NCI-H1092 (cell line): ENCODE results near the gene MYL11.

Experiments
- DNase-seq: peaks from one replicate; lab custom pipeline; 2025; lab: John Stamatoyannopoulos, UW

The MYL11 gene

GRCh38 chr16:30354423-30355143 lies 20.0 kb upstream of the MYL11 start:
- no peak for DNase-seq

DNA sequence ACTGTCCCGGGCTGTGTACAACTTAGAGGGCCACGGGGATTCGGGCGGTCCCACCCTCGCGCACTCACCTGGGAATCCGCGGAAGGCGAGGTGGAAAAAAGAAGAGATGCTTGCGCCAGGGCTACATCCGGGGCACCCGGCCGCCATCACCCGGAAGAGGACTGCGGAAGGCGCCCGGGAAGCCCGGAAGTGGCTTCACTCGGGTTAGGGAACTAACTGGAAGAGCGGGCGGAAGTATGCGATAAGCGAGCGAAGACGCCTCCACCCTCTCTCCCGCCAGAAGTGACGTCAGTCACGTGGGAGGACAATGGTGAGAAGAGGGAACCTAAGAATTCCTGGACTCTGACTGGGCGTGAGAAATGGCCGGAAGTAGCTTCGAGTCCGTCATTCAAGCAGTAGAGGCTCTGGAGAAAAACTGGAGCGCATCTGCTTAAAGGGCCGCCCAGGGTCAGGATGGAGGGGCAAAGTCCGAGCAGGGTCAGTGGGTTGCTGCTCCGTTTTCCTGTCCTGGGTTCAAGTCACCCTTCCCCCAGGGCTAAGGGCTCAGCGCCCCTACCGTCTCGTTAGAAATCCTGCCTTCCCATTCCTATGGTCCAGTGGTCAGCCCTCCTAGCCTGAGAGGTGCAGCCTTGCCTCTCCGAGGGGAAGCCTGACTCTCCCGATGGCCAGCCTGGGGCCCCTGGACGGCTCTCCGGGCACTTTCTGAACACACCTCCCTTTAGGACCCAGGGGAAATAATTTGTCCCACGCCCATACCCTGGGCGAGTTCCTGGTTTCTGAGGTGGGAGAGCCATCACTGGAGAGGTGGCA lies 19.3 kb upstream of the MYL11 start, which contains the start of gene CD2BP2:
CD2BP2 (minus strand) TSS at position 165 of the 810 bp plus-strand sequence. CDS start 627 bp downstream, outside the sequence.
- peak; percentile 98 for DNase-seq

DNA sequence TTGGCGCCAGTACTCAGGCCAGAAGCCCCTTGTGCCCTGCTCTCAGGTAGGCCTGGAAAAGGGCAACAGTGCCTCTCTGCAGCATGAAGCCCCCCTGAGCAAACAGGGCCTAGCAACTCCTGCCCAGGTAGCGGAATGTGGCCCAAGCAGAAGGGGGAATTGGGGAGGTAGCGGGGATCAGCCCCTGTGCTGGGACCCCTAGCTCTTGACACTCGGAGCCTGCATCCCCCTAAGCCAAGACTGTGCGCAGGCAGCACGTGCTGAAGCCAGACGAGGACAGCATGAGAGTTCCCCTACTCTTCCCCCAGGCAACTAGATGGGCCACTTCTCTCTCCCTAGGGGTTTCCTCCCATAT lies 18.7 kb upstream of the MYL11 start:
- DNase-seq: no peak

- no peak for DNase-seq
Measured at GRCh38 chr16:30356401-30357084, 18.1 kb upstream of the MYL11 start.

DNA sequence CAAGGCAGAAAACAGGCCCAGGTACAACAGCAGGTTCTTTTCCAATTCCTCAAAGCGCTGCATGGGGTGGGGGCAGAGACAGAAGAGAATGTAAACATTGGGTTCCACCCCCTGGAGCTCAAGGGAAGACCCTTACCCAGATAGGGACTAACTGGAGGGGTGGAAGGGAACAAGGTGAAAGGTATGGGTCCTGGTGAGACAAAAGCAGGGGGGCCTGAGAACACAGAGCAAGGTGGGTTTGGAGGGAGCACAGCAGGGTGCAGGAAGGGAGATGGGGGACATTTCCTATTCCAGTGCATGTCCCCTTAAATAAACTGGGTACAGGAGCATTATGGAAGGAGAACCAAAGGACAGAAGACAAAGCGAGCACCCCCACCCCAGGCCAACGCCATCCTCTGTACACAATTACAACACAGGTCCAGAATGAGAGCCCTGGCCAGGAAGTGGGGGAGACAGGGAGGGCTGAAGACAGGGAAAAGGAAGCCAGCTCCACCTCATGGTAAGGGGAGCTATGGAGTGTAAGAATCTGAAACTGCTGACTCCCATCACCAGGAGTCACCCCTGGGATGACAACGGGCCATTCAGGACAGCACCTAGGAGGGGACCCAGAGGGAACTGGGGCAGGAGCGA lies 17.4 kb upstream of the MYL11 start:
- DNase-seq: no peak

GRCh38 chr16:30357715-30358576 lies 16.7 kb upstream of the MYL11 start:
- DNase-seq: no peak

DNA sequence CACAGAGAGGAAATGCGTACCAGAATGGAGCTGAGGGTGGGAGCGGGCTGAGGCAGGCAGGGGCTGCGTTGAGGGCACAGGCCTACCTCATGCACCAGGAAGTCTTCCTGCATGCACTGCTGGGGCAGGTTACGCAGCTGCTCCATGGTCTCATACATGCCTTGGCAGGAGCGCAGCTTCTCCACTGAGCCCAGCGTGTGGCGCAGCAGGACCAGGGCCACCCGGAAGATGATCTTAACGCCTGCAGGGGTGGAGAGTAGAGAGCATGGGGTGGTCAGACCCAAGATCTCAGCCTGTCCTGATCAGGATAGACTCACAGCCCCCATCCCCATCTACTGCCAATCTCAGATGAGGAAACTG lies 16.0 kb upstream of the MYL11 start:
- DNase-seq: no peak

DNA sequence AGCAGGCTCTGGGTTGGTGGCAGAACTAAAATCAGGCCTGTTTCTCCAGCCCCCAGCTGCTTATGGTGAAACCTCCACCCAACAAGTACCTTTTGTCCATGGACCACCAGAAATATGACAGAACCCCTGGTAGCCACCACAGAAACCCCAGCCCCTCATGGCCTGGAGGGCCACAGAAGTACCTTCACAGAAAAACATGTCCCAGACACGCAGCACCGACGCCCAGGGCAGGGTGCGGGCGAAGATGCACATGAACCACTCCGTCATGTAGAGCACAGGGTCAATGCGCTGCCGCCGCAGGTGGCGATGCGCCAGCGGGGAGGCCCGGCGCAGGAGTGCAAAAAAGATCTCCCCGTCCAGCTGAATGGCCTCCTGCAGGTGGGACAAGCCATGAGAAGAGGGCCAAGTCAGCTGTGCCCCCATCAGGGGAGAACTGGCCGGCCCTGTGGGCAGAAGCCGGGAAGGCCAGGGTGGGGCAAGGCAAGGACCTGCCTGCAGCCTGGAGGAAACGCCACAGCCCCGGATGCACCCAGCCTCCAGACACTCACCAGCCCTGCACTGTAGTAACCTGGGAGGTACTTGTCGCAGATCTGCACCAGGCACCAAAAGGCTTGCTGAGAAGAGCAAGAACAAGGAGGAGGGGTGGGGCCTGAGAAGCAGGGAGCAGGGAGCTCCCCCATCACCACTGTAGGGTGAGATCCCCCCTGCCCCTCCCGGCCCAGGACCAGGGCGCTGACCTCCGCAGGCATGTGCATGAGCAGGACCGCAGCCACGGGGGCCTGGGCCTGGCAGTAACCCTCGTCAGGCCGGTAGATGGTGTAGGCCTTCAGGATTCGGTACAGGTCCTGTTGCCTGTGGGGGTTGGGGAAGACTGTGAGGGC lies 15.4 kb upstream of the MYL11 start:
- DNase-seq: no peak

DNA sequence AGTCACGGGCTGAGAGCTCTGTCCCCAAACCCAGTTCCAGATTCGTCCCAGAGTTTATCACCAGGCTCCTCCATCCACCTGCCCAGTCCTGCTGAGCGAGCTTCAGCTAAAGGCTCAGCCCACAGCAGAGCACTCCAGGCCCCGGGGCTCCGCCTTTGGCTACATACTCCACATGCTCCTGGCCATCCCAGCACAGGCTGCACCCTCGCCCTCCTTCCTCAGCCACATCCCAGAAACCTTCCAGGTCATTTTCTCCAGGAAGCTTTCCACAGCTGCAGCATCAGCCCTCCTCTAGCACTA lies 14.8 kb upstream of the MYL11 start:
- no peak for DNase-seq

DNA sequence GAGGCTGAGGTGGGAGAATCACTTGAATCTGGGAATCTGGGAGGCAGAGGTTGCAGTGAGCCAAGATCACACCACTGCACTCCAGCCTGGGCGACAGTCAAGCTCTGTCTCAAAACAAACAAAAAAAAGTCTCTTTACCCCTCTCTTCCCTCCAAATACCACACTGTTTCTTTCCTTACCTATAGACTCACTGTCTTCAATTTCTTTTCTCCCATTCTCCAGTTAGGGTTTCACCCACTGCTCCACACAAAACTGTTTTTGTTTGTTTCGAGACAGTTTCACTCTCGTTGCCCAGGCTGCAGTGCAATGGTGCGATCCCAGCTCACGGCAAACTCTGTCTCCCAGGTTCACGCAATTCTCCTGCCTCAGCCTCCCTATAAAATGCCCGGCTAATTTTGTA lies 13.4 kb upstream of the MYL11 start:
- no peak for DNase-seq

GRCh38 chr16:30365200-30365599 lies 9.4 kb upstream of the MYL11 start:
- no peak for DNase-seq

DNA sequence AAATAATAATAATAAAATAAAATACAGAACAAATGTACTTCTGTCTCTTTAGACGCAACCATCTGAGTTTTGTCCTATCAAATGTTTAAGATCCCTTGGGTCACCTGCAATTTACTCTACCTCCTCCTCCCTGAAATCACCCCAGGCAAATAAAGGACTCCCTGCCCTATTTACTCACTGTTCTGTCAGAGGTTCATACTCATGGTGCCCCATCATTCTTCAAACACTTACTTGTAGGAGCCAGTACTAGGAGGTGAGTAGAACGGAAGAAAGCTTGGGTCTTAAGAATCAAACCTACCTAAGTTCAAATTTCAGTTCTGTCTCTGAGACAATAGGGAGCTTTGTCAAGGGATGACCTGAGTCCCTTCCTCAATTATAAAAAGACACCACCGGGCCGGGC lies 8.1 kb upstream of the MYL11 start:
- no peak for DNase-seq

DNA sequence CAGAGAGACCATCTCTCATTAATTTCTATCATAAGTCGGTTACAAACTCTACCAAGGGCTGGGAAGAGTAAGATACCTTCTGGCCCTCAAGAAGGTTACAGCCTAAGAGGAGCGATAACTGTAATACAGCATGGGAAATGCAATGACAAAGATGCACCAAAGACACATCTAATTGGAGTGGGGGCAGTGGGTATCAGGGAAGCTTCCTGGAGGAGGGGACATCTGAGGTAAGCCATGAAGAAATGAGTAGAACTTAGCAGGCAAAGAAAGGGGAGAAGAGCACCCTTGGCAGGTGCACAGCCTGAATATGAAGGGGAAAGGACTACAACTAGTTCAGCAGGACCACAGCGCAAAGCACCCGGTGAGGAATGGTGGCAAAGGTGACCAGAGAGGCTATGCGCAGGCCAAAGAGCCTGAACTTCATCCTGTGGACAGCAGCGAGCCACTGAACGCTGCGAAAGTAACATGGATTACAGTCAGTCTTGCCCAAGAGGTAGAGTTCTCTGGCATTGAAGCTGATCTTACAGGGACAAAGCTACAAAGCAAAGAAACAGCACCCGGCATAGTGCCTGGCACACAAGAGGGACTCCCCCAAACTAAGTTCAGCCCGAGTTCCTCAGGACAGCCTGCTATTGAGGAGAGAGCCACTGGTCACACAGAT lies 7.1 kb upstream of the MYL11 start:
- DNase-seq: no peak

DNA sequence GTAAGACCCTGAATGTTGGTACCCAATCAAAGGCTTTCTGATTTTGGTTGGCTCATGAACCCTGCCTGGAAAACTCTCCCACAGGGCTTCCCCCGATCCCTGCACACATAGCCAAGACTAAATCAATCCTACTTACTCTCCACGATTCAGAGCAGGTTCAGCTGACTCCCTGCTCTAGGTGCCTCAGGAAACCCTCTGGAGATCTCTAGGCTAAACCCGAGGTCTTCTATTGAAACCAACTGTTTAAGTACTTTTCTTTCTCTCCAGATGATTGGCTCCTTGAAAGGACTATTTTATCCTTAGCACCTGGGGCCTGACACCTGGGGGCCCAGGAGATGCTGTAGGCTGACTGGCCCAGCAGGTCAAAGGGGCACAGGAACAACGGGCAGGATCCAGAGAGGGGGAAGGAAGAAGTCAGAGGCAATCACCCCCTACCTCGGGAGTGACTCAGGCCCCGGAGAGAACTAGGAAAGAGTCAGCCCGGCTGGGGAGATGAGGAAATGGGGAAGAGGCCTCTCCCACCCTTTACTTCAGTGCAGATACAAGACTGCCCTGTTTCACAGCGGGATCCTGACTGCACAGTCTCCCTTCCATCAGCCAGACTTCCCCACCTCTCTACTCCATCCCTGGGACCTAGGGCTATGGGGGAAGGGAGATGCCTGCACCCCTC lies 6.3 kb upstream of the MYL11 start:
- no peak for DNase-seq

GRCh38 chr16:30368792-30369090 lies 5.9 kb upstream of the MYL11 start:
- no peak for DNase-seq

DNA sequence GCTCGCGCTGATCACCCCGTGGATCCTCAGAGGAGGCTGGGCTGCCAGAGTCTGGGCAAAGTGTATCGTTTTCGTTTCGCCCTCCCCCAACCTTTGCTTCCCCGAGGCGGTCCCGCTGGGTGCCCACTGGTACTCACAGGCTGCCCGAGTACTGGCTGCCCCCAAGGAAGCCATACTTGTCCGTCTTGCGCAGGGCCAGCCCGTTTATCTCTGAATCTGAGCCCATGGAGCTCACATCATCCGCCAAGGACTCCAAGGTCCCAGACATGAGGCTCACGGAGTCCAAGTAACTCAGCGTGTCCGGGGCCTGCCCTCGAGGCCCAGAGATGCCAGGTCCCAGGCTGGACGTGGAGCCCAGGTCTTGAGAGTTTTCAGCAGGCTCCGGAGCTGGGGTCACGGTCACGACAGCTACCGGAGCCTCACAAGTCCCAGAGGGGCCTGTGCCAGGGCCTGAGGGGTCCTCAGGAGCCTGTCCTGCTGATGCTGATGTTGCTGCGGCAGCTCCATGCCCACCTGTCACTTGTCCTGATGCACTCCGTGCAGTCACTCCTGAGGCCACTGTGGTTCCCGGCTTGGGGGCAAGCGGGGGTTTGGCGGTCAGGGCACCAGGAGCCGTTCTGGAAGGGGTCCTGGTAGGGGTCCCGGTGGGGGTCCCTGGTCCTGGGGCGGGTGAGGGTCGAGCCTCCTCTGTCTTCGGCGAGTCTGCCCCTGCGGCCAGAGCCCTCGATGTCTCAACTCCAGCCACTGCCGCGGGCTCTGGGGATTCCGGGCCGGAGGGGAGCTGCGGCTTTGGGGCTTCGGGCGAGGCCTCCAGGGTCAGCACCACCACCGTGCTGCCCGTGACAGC lies 5.3 kb upstream of the MYL11 start:
- no peak for DNase-seq

DNA sequence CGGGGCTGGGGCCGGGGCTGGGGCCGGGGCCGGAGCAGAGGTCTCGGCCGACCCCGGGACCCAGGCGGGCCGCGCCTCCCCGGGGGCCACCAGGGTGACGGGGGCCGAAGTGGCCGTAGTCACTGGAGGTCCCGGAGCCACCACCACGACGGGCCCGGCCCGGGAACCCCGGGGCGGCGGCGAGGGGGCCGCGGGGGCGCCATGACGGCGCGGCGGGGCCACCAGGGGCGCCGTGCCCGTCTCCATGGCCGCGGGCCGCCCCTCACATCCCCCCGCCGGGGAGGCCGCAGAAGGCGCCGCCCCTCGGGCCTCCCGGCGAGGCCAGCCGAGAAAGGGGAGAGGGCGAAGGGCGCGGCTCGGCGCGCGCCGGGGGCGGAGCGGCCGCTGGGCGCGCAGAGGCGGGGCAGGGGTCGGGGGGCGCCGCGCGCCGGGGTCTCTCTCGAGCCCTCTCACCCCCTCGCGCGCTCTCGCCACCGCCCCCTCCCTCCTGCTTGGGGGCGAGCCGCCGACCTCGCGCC lies 4.6 kb upstream of the MYL11 start:
- no peak for DNase-seq

DNA sequence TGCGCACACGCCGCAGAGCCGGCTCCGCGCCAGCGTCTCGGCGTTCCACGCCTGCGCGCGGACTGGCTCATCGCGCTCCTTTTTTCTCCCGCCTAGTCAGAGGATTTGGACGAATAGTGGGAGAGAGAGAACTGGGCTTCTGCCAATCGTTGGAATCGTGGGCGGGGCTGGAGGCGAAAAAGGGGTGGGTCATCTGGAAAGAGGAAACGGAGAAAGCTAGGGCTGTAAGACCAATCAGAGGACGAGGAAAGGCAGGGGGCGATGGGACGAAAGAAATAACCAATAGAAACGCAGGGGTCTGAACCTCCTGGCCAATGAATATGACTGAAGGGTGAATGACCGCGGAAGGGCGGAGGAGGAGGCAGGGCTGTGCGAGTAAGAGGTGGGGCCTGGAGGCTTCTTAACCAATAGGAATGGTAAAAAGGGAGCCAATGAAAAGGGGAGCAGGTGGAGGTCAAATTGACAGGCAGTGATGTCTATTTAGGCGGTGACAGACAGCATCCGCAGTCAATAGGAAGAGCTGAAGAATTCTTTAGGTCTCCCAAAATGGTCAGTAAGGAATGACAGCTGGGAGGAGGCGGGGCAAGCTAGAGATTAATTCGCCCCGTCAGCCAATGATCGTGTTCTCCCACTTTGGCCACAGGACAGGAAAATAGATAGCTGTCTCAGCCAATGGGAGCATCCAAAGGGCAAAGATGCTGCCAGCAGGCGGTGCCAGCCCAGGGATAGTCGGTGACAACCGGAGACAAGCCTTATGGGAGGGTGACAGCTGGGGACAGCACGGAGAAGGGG lies 4.0 kb upstream of the MYL11 start, which contains the start of gene TBC1D10B:
TBC1D10B (minus strand) TSS at position 39 of the 792 bp plus-strand sequence. CDS start 311 bp downstream, outside the sequence.
- peak; percentile 100 for DNase-seq
